Thyroid gland (tissue), 4 donors: Measurements from ENCODE around the gene PCBP3. TPM values are rescaled to one million over a fixed set of nuclear protein-coding genes. Genes with fewer than 3 reads are reported as not detected.

Experiments
- DNase-seq, 2 donors: peaks; one replicate each; pipeline ENCODE4 v3.0.0-alpha.2; 2019
- H3K27ac ChIP-seq, 3 donors: fragments of 200-600 bp; sonication (generic); 1 replicate in 2 of 3; 2 replicates in 1 of 3; pipeline ENCODE4 v1.5.1; 2016 to 2019; ENCODE audit warnings: mild to moderate bottlenecking in 1 of 3, moderate library complexity in 1 of 3
- H3K27me3 ChIP-seq: fragments of 200-600 bp; sonication (generic); one replicate; pipeline ENCODE4 v1.5.1; 2019
- H3K36me3 ChIP-seq, 2 donors: fragments of 200-600 bp; sonication (generic); one replicate each; pipeline ENCODE4 v1.5.1; 2016 to 2019
- H3K4me1 ChIP-seq, 2 donors: fragments of 200-600 bp; sonication (generic); one replicate each; pipeline ENCODE4 v1.5.1; 2017 to 2019
- H3K4me3 ChIP-seq, 3 donors: fragments of 200-600 bp; sonication (generic); replicated peaks in 1 of 3; 1 replicate in 2 of 3; 2 replicates in 1 of 3; pipeline ENCODE4 v1.5.1; 2016; ENCODE audit warnings: mild to moderate bottlenecking in 1 of 3
- H3K9me3 ChIP-seq: fragments of 200-600 bp; sonication (generic); one replicate; pipeline ENCODE4 v1.5.1; 2017
- POLR2A ChIP-seq, 2 donors: fragments of 450-650 bp; IDR thresholded peaks; one replicate each; pipeline ENCODE4 v1.6.1; 2017; ENCODE audit warnings: antibody characterized with exemption in 2 of 2, mild to moderate bottlenecking in 2 of 2, moderate library complexity in 1 of 2
- WGBS, 2 donors: methylation state at CpG; one replicate each; pipeline ENCODE4 v1.1.5; 2017; 5-methylcytosine and 5-hydroxymethylcytosine counted together
- intact Hi-C: fragments of 100-400 bp; cut with DNase I; formaldehyde crosslinking; loops from one replicate; pipeline ENCODE4 v1.15.1; 2023
- total RNA-seq, 4 donors: library from RNA; depleted of rRNA; stranded (reverse); fragments of >200 nt; gene quantifications; one replicate each; pipeline ENCODE4 v1.2.3, GENCODE V29; 2016
- TF ChIP-seq, protein P1 (sequence below), 6 experiments: fragments of 200-600 bp in 3 of 6; fragments of 450-650 bp in 3 of 6; sonication (generic) in 3 of 6; IDR thresholded peaks; one replicate each; pipeline ENCODE4 v1.5.1; 2016 to 2019; ENCODE audit warnings: antibody characterized with exemption in 6 of 6, mild to moderate bottlenecking in 2 of 6, inconsistent platforms in 1 of 6, moderate library complexity in 1 of 6

The PCBP3 gene
- total RNA-seq, 4 donors from 2014 or later = 0.33 to 0.98 (median 0.54) TPM; not detected in 1

DNA sequence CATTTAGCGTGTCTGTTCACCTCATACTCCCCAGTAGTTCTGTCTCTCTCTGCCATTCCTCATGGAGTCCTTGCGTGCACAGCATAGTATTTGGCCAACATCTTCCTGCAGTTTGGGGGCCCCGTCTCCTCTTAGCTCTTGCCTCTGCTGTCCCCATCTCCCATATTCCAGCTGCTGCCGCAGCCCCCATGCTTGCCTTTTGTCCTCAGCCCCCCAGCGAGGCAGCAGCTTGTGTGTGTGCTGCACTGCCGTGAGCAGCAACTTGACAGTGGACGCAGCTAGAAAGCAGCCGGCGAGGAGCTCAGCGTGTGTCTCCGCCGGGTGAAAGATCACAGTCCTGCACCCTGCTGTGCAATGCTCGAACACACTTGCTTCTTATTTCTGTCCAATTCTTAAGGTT, 173.8 kb downstream of the PCBP3 start:
- 60 to 73% methylated on average over 13 of the region's 13 CpGs for WGBS, 2 donors
- Histone ChIP-seq H3K36me3 (no peaks in the 10 kb centered on the region), H3K9me3 (no peaks in the 10 kb centered on the region), H3K27ac (no peak overlapping the region), H3K4me3 (no peak overlapping the region), H3K27me3 (no peaks in the 10 kb centered on the region), H3K4me1 (no peaks in the 10 kb centered on the region)
- intact Hi-C loops = no loop called here
- no peak for TF ChIP-seq POLR2A (IDR thresholded peaks at IDR 0.05)
- TF ChIP-seq, protein P1, sequence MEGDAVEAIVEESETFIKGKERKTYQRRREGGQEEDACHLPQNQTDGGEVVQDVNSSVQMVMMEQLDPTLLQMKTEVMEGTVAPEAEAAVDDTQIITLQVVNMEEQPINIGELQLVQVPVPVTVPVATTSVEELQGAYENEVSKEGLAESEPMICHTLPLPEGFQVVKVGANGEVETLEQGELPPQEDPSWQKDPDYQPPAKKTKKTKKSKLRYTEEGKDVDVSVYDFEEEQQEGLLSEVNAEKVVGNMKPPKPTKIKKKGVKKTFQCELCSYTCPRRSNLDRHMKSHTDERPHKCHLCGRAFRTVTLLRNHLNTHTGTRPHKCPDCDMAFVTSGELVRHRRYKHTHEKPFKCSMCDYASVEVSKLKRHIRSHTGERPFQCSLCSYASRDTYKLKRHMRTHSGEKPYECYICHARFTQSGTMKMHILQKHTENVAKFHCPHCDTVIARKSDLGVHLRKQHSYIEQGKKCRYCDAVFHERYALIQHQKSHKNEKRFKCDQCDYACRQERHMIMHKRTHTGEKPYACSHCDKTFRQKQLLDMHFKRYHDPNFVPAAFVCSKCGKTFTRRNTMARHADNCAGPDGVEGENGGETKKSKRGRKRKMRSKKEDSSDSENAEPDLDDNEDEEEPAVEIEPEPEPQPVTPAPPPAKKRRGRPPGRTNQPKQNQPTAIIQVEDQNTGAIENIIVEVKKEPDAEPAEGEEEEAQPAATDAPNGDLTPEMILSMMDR (IDR thresholded peaks at IDR 0.05) = no peak
- DNase-seq = no peak

DNA sequence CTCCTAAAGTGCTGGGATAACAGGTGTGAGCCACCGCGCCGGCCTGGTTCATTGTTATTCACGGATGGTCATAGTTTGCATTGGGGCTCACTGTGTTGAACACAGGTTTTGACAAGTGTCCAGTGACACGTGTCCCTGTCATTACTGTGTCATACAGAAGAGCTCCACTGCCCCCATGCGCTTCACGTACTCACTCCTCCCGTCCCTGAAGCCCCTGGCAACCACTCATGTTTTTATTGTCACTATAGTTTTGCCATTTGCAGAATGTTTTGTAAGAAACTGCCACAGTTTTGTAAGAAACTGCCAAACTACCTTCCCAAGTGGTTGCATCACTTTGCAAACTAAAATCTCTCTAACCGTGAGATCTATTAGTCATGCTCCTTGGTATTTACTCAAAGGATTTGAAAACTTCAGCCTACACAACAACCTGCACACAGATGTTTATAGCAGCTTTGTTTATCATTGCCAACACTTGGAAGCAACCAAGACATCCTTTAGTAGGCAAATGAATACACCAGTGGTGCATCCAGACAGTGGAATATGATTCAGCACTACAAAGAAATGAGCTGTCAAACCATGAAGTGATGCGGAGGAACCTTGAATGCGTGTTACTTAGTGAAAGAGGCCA, 174.9 kb downstream of the PCBP3 start:
- H3K36me3 ChIP-seq = no peaks in the 10 kb centered on the region
- intact Hi-C loops = no loop called here
- H3K27me3 ChIP-seq = no peaks in the 10 kb centered on the region
- H3K4me3 ChIP-seq = no peak overlapping the region
- TF ChIP-seq, protein P1 (IDR thresholded peaks at IDR 0.05) = no peak
- no peak for TF ChIP-seq POLR2A (IDR thresholded peaks at IDR 0.05)
- H3K27ac ChIP-seq = no peak overlapping the region
- H3K4me1 ChIP-seq = no peaks in the 10 kb centered on the region
- no peaks in the 10 kb centered on the region for H3K9me3 ChIP-seq
- WGBS, 2 donors = 69 to 74% methylated on average over 11 of the region's 11 CpGs
- no peak for DNase-seq

DNA sequence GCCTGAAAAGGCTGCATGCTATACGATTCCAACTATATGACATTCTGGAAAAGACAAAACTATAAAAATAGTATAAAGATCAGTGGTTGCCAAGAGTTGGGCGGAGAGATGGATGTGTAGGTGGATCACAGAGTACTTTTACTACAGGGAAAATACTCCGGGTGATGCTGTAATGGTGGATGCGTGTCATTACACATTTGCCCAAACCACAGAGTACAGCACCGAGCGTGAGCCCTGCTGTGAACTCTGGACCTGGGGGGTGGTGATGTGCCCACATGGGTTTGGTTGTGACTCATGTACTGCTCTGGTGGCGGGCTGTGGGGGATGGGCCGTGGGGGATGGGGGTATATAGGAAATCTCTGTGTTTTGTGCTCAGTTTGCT, 175.4 kb downstream of the PCBP3 start:
- 70 to 80% methylated on average over 8 of the region's 8 CpGs for WGBS, 2 donors
- no peak overlapping the region for H3K4me3 ChIP-seq
- no peak overlapping the region for H3K27ac ChIP-seq
- no peaks in the 10 kb centered on the region for H3K4me1 ChIP-seq
- H3K27me3 ChIP-seq = no peaks in the 10 kb centered on the region
- no peaks in the 10 kb centered on the region for H3K9me3 ChIP-seq
- DNase-seq = no peak
- intact Hi-C loops = no loop called here
- no peaks in the 10 kb centered on the region for H3K36me3 ChIP-seq
- TF ChIP-seq, protein P1 (IDR thresholded peaks at IDR 0.05) = no peak
- no peak for TF ChIP-seq POLR2A (IDR thresholded peaks at IDR 0.05)

DNA sequence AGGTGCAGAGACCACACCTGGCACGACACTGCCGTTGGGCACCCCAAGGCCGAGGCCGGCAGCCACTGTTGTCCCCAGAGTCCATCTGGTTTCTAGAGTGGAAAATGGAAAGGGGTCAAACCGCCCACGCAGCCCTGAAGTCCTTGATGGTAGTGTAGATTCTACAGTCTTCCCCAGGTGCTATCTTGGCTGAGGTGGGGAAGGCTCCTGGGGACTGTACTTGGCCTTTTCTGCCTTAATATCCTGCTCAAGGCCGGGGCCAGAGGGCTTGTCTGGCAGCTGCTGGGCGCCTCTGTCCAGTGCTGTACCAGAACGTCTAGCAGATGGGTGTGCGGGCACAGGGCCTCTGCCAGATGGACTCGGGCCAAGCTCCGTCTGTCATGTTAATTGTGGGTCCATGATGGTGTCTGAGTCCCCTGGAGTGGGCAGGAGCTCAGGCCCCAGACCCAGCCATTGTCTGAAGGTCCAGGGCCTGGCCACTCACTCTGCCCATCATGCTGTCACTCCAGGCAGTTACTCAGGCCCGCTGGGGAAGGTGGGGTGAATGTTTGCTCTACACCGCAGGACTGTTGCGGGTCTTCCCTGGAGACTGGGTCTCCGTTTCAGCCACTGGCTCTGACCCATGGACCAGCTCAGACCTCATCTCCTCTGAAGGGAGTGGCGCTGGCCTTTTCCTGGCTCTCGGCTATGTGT, 176.1 kb downstream of the PCBP3 start:
- no peak for TF ChIP-seq POLR2A (IDR thresholded peaks at IDR 0.05)
- TF ChIP-seq, protein P1 (IDR thresholded peaks at IDR 0.05) = no peak
- 78 to 82% methylated on average over 8 to 14 of the region's 18 CpGs for WGBS, 2 donors
- Histone ChIP-seq H3K27me3 (no peaks in the 10 kb centered on the region), H3K4me1 (no peaks in the 10 kb centered on the region), H3K27ac (no peak overlapping the region), H3K4me3 (no peak overlapping the region), H3K36me3 (no peaks in the 10 kb centered on the region), H3K9me3 (no peaks in the 10 kb centered on the region)
- intact Hi-C loops = no loop called here
- DNase-seq = no peak
